Upper lobe of left lung (tissue), 6 donors: ENCODE data around the gene DOK7. TPM values are rescaled to one million over a fixed set of nuclear protein-coding genes. Genes with fewer than 3 reads are reported as not detected.

Experiments used
- ATAC-seq, 2 donors: fragments of 200-7000 bp; cut with Tn5 transposase; one replicate each; pipeline ENCODE4 v1.9.1; 2022; ENCODE audit warnings: mild to moderate bottlenecking in 2 of 2, moderate library complexity in 2 of 2; ENCODE audit not compliant: low FRiP score in 2 of 2
- DNase-seq, 2 donors: peaks; one replicate each; pipeline ENCODE4 v3.0.0-alpha.2; 2019 to 2020
- H3K27ac ChIP-seq, 4 donors: fragments of 200-600 bp; sonication (generic); one replicate each; pipeline ENCODE4 v1.5.1; 2016 to 2019
- H3K27me3 ChIP-seq, 4 donors: fragments of 200-600 bp; sonication (generic); one replicate each; pipeline ENCODE4 v1.5.1; 2017 to 2019
- H3K36me3 ChIP-seq, 4 donors: fragments of 200-600 bp; sonication (generic); one replicate each; pipeline ENCODE4 v1.5.1; 2016 to 2019
- H3K4me1 ChIP-seq, 4 donors: fragments of 200-600 bp; sonication (generic); one replicate each; pipeline ENCODE4 v1.5.1; 2018 to 2019
- H3K4me3 ChIP-seq, 4 donors: fragments of 200-600 bp; sonication (generic); one replicate each; pipeline ENCODE4 v1.5.1; 2017 to 2019; ENCODE audit warnings: mild to moderate bottlenecking in 2 of 4, moderate library complexity in 1 of 4
- H3K9me3 ChIP-seq, 4 donors: fragments of 200-600 bp; sonication (generic); one replicate each; pipeline ENCODE4 v1.5.1; 2018 to 2019
- CTCF ChIP-seq, 6 experiments: fragments of 450-650 bp in 4 of 6; fragments of 200-600 bp in 2 of 6; sonication (generic) in 2 of 6; IDR thresholded peaks; one replicate each; pipeline ENCODE4 v1.5.1; 2016 to 2019; ENCODE audit warnings: antibody characterized with exemption in 6 of 6
- EP300 ChIP-seq, 4 donors: sonication (generic); formaldehyde crosslinking; IDR thresholded peaks; one replicate each; pipeline ENCODE4 v1.5.1; 2017; ENCODE audit warnings: antibody characterized with exemption in 4 of 4, control low read depth in 2 of 4
- POLR2A ChIP-seq, 4 donors: fragments of 450-650 bp; IDR thresholded peaks; one replicate each; pipeline ENCODE4 v1.5.1; 2016 to 2017; ENCODE audit warnings: antibody characterized with exemption in 4 of 4, mild to moderate bottlenecking in 2 of 4
- POLR2AphosphoS5 ChIP-seq, 2 donors: sonication (generic); formaldehyde crosslinking; IDR thresholded peaks; one replicate each; pipeline ENCODE4 v1.5.1; 2017; ENCODE audit warnings: antibody characterized with exemption in 2 of 2
- WGBS, 2 donors: methylation state at CpG; one replicate each; pipeline ENCODE4 v1.1.5; 2017 to 2018; 5-methylcytosine and 5-hydroxymethylcytosine counted together
- total RNA-seq, 6 donors: library from RNA; depleted of rRNA in 4 of 6; stranded (reverse); fragments of >200 nt in 4 of 6; gene quantifications; one replicate each; pipeline versions ENCODE4 v1.1.0 to v1.2.1, GENCODE V29; 2016 to 2021
- donor health status: DM: no; HTN: no; CAD: no; lungs with moderate emphysema.
- donor health status: DM: no; HTN: yes; CAD: no; lungs with severe emphysema.

Gene DOK7
- total RNA-seq, 6 donors from 2014 or later, result 2.1 to 16.0 (median 4.0) TPM

DNA sequence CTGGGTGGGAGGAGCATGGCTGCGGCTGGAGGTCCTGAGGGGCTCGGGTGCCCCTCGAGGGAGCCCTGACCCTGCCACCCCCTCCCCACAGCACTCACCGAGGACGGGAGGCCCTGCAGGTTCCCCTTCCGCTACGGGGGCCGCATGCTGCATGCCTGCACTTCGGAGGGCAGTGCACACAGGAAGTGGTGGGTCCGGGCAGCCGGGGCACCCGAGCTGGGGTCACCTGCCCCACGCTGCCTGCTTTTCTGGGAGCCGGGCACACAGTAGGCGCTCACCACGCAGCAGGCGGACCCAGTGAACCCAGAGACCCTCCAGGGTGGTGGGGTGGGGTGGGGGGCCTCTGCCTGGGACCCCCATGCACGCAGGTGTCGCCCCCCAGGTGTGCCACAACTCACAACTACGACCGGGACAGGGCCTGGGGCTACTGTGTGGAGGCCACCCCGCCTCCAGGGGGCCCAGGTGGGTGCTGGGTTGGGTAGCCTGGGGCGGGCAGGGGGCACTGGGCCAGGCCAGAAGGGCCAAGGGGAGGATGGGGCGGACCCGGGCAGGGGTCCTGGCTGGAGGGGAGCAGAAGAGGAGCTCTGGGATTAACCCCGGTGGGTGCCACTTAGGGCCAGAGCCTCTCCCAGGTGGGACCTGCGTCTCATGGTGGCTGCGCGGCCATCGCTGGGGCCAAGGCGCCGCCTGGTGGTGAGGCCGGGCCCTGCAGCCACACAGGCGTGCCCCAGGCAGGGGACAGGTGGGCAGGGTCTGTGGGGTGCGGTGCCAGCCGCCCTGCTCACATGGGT, 20.0 kb upstream of the DOK7 start:
- TF ChIP-seq POLR2A (IDR thresholded peaks at IDR 0.05) (no peak), CTCF (IDR thresholded peaks at IDR 0.05) (peak; percentile 98 to 99 (median 98)), EP300 (IDR thresholded peaks at IDR 0.05) (no peak)
- ATAC-seq, result peak; percentile 20 to 66
- Histone ChIP-seq H3K27me3 (no peaks in the 10 kb centered on the region), H3K4me3 (no peak overlapping the region), H3K4me1 (peaks cover 0 to 10% (median 3%) of the 10 kb centered on the region in 4 donors), H3K27ac (no peak overlapping the region), H3K9me3 (no peaks in the 10 kb centered on the region), H3K36me3 (no peaks in the 10 kb centered on the region)
- DNase-seq, result peak; percentile 41 to 93
- WGBS, 2 donors, result 31% methylated on average over 31 of the region's 36 CpGs; no CpG with 5 or more reads in 1 of the 2 donors

- DNase-seq, result no peak
- no peak overlapping the region for H3K27ac ChIP-seq
These were observed 19.3 kb upstream of the DOK7 start for GRCh38 chr4:3443750-3444309.

DNA sequence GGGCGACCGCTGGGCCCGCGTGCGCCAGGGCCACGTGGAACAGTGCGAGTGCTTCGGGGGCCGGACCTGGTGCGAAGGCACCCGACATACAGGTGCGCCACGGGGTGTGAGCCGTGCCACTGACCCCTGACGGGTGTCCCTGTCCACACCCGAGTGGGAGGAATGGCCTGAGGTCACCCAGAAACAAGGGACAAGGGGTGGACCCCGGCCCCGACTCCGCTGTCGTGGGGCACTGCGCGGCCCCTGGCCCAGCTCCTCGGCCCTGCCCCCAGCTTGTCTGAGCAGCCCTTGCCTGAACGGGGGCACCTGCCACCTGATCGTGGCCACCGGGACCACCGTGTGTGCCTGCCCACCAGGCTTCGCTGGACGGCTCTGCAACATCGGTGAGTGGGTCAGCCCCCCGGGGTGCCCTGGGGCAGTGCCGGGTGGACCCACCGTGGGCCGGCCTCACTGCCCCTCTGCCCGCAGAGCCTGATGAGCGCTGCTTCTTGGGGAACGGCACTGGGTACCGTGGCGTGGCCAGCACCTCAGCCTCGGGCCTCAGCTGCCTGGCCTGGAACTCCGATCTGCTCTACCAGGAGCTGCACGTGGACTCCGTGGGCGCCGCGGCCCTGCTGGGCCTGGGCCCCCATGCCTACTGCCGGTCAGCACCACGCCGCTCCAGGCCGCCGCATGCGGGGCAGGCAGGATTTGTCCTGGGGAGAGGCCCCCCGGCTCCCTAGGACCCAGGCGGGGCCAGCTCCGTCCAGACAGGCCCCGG, 18.6 kb upstream of the DOK7 start:
- Histone ChIP-seq H3K27me3 (no peaks in the 10 kb centered on the region), H3K4me1 (peaks cover 0 to 10% (median 3%) of the 10 kb centered on the region in 4 donors), H3K36me3 (no peaks in the 10 kb centered on the region), H3K4me3 (no peak overlapping the region), H3K9me3 (no peaks in the 10 kb centered on the region), H3K27ac (no peak overlapping the region)
- 98% methylated on average over 7 to 25 of the region's 56 CpGs for whole genome bisulfite sequencing, 2 donors
- peak in 1 of 2 donors; percentile 84 for DNase-seq
- TF ChIP-seq EP300 (IDR thresholded peaks at IDR 0.05) (no peak), POLR2AphosphoS5 (IDR thresholded peaks at IDR 0.05) (no peak), POLR2A (IDR thresholded peaks at IDR 0.05) (no peak), CTCF (IDR thresholded peaks at IDR 0.05) (no peak)
- ATAC-seq, result no peak

More at GRCh38 chr4:3443750-3444309, 19.3 kb upstream of the DOK7 start:
- H3K27me3 ChIP-seq, result no peaks in the 10 kb centered on the region
- H3K36me3 ChIP-seq, result no peaks in the 10 kb centered on the region
- peaks cover 0 to 10% (median 3%) of the 10 kb centered on the region in 4 donors for H3K4me1 ChIP-seq
- TF ChIP-seq EP300 (IDR thresholded peaks at IDR 0.05) (no peak), CTCF (IDR thresholded peaks at IDR 0.05) (peak in 1 of 6 experiments; percentile 41)
- no peak for ATAC-seq
- no peak overlapping the region for H3K4me3 ChIP-seq
- no peaks in the 10 kb centered on the region for H3K9me3 ChIP-seq
- WGBS, 2 donors, result 50 to 69% methylated on average over 2 to 16 of the region's 17 CpGs

DNA sequence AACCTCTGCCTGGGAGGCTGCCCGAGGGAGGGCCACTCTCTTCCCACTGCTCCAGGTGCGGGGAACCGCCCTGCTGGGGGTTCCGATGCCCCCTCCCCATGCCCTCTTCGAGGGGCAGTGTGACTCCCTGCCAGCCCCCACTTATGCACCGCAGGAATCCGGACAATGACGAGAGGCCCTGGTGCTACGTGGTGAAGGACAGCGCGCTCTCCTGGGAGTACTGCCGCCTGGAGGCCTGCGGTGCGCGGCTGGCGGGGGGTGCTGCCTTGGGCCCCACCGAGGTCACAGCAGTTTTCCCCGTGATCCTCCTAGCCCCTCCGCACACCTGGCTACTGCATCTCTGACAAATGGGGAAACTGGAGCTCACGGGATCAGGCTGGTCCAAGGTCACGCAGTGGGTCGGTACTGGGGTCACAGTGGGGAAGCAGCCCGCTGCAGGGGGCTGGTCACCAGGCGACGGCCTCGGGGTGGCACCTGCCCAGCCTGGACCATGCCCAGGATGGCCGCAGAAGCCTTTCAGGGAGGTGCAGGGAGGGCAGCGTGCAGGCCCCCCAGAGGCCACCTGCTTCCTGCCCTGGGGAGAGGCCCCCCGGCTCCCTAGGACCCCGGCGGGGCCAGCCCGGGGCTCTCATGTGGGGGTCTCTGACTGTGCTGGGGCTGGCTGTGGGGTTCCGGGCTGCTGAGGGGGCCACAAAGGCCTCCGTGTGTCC, 17.8 kb upstream of the DOK7 start:
- Histone ChIP-seq H3K27me3 (no peaks in the 10 kb centered on the region), H3K9me3 (no peaks in the 10 kb centered on the region), H3K4me1 (peaks cover 0 to 10% (median 3%) of the 10 kb centered on the region in 4 donors), H3K27ac (no peak overlapping the region), H3K36me3 (no peaks in the 10 kb centered on the region), H3K4me3 (no peak overlapping the region)
- WGBS, 2 donors, result 85% methylated on average over 28 of the region's 34 CpGs; no CpG with 5 or more reads in 1 of the 2 donors
- ATAC-seq (no peak), DNase-seq (peak in 1 of 2 donors; percentile 73)
- TF ChIP-seq EP300 (IDR thresholded peaks at IDR 0.05), result no peak
- no peak for TF ChIP-seq POLR2AphosphoS5 (IDR thresholded peaks at IDR 0.05)
- TF ChIP-seq POLR2A (IDR thresholded peaks at IDR 0.05), result no peak
